Activated CD8-positive, alpha-beta memory T cell treated with anti-CD3 and anti-CD28 coated beads for 48 hours (primary cell): ENCODE measurements around the gene RFTN1.

Experiments
- DNase-seq, 3 experiments: peaks; one replicate each; pipeline ENCODE4 v3.0.0-alpha.2; 2020; ENCODE audit warnings: low read depth in 2 of 3, low spot score in 2 of 3

Gene RFTN1

DNA sequence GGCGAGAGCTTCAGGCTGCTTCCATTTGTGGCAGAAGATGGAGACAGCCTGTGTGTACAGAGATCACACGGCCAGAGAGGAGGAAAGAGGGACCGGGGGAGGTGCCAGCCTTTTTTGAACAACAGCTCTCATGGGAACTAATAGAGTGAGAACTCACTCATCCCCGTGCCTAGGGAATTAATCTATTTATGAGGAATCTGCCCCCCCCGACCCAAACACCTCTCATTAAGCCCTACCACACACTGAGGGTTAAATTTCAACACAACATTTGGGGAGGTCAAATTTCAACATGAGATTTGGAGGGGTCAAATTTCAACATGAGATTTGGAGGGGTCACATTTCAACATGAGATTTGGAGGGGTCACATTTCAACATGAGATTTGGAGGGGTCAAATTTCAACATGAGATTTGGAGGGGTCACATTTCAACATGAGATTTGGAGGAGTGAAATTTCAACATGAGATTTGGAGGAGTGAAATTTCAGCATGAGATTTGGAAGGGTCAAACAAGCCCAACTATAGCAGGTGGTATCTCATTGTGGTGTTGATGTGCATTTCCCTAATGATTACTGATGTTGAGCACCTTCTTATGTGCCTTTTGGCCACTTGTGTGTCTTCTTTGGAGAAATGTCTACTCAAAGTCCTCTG lies 20.6 kb upstream of the RFTN1 start:
- DNase-seq, result no peak

DNA sequence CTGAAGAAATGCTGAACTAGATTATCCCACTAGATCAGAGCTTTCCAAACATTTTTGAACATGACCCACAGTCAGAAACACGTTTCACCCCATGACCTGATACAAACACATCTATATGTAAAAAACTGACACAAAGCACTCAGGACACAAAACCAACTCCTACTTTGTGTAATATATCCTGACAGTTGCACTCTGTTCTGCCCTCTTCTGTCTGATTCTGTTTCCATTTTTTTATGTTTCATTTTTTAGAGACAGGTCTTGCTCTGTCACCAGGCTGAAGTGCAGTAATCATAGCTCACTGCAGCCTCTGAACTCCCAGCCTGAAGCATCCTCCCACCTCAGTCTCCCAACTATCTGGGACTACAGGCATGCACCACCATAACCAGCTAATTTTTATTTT lies 15.8 kb upstream of the RFTN1 start:
- DNase-seq, result no peak

DNA sequence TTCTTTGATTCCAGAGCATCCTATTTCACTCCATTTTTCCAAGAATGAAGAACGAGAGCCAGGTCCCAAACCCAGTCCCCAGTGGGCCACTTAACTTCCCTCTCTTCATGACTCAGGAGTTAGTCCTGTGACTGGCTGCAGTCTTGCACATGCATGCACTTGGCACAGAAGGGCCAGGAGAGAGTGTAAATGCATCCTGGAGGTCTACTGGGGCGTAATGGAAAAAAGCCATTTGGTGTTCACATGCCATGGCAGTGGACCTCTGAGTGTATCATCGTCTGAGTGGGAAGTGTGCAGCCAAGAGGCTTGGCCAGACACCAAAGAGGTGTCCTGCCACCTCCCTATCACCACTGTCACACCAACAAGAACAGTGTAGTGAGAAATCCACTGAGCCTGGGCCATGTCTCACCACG lies 15.1 kb upstream of the RFTN1 start:
- DNase-seq, result no peak

DNA sequence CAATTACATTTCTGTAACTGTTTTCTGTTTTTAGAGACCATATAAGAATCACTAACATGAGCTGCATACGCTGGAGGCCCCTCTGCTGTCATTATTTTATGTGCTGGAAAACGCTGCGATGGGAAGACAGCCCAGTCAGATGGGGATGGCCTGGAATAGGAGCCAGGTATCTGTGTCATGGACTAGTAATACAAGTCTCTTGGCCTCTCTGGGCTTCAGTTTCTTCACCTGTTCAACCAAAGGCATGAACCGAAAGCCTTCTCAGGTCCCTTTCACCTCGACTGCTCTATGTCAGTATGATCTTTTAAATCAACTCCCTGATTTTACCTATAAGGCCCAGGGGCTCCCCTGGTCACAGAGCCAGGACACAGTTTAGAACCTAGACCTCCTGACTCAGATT lies 14.6 kb upstream of the RFTN1 start:
- DNase-seq, result no peak

DNA sequence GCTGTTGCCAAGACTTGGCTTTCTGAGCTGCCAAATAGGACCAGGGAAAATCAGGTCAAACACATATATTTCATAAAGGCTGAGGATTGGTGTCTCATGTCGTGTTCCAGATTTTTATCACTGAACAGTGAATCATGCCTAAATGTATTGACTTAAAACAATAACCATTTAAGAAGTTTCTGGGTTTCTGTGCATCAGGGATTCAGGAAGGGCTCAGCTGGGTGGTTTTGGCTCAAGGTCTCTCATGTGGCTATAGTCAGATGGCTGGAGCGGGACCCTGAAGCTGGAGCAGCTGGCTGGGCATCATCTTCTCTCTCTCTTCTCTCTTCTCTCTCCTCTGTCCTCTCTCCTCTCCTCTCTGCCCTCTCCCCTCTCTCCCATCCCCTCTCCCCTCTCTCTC lies 10.7 kb upstream of the RFTN1 start:
- no peak for DNase-seq

GRCh38 chr3:16523778-16524177 lies 10.3 kb upstream of the RFTN1 start:
- DNase-seq, result no peak

GRCh38 chr3:16522834-16523233 lies 9.3 kb upstream of the RFTN1 start:
- DNase-seq, result no peak

GRCh38 chr3:16520970-16521881 lies 7.7 kb upstream of the RFTN1 start:
- DNase-seq, result no peak

DNA sequence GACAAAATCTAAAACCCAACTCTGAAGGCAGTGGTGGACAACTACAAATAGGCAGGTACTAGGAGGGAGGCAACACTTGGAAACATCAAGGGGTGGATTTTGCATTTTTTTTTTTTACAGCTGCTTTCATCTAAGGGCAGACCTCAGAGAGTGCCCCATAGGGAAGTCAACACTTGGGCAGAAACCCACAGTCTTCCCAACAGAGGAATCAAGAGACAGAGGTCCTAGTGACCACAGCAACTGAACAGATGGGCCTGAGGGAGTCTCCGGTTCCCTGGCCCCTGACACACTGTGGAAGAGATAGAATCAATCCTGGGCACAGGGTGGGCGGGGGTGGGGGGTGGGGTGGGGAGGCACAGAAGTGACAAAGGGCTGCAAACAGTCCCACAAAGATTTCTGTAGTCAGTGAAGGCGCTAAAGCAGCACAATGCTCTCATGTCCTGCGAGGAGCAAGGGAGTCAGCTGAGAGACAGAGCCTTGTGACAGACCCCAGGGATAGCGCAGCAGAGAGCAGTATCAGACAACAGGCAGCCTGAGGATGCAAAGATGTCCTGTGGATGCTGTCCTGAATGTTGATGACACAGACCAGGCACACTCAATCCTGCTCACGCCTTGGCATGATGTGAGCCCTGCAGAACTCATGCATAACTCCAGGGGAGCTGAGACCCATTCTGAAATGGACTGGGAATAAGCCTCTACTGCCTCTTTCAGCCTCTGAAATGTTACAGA lies 6.9 kb upstream of the RFTN1 start:
- no peak for DNase-seq

- DNase-seq, result no peak
Measured at GRCh38 chr3:16516695-16517481, 3.4 kb upstream of the RFTN1 start.

GRCh38 chr3:16515885-16516420 lies 2.5 kb upstream of the RFTN1 start:
- DNase-seq, result no peak

- DNase-seq, result no peak
Measured at GRCh38 chr3:16514755-16515353, 1.4 kb upstream of the RFTN1 start.

GRCh38 chr3:16514021-16514700 lies 662 bp upstream of the RFTN1 start:
- no peak for DNase-seq

GRCh38 chr3:16512435-16513140 lies 911 bp downstream of the RFTN1 start:
- DNase-seq, result peak in 1 of 3 experiments; percentile 23

- DNase-seq, result peak; percentile 35 to 64 (median 63)
Measured at GRCh38 chr3:16511681-16512434, 1.6 kb downstream of the RFTN1 start.

DNA sequence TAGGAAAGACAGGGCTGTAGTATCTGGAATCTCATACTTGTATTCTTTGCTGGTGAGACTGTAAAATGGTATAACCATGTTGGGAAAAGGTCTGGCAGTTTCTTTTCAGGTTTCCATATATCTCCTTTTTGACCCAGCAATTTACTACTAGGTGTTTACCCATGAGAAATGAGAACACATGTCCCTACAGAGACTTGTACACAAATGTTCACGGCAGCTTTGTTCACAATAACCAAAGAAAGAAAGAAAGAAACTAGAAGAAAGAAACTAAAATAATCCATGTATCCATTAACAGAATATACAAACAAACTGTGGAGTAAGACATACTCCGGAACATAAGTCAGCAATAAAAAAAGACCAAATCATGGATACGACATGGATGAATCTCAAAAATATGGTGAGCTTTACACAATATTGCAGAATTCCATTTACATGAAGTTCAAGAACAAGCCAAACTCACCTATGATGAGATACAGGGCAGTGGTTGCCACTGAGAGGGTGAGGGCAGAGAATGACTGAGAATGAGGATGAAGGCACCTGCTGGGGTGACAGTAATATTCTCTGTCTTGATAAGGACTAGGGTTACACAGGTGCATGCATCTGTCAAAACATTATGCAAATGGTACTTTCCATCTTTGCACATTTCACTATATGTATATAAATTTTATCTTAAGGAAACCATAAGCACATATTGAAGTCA lies 2.7 kb downstream of the RFTN1 start:
- DNase-seq, result no peak

- no peak for DNase-seq
Measured at GRCh38 chr3:16509721-16510619, 3.5 kb downstream of the RFTN1 start.
